ENCODE data around the gene TUG1. TPM values are rescaled to one million over a fixed set of nuclear protein-coding genes. Genes with fewer than 3 reads are reported as not detected.

TUG1 gene
- total RNA-seq: 100 to 1,000 TPM in 1 of 2 experiments, 10 to 100 TPM in 1; 94.7 to 100 TPM

DNA sequence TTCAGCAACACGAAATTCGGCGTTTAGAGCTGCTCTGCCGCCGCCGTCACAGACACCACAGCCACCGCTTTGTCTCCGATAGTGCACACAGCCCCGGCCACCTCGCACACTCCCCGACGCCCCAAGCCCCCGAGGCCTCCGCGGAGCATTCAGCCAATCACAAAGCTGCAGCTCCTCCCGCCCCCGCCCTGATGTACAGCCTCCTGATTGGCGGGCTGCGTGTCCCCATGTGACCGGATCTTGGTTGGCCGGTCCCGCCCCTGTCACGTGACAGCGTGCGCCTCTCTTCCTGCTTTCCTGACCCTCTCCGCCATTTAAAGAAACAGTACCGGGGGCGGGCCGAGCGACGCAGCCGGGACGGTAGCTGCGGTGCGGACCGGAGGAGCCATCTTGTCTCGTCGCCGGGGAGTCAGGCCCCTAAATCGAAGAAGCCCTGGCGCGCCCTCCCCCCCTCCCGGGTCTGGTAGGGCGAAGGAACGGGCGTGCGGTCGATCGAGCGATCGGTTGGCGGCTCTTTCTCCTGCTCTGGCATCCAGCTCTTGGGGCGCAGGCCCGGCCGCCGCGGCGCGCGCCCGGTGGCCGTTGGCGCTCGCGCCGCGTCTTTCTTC, at the start of gene TUG1:
TSS of gene TUG1 (plus strand) at position 342 of the 608 bp plus-strand sequence.
- Mint-ChIP-seq H3K4me1 (peaks cover 40% of the 10 kb centered on the region), H3K27me3 (no peaks in the 10 kb centered on the region), H3K4me3 (peak within 1 kb of the TSS; percentile 97), H3K27ac (peak within 1 kb of the TSS; percentile 99), H3K36me3 (peaks cover 76% of the 10 kb centered on the region), H3K9me3 (peaks cover 22% of the 10 kb centered on the region)
- peak; percentile 93 for ATAC-seq (ENCODE audit: low read depth)
- peak; percentile 95 for DNase-seq
- POLR2A ChIA-PET: interaction anchor here (0.6 to 4.6 kb wide), 22 partner anchors 10 to 378 kb away, joined by 3 to 62 read pairs (median 4); partner anchors contain the start of genes LIMK2, PATZ1, PIK3IP1 and RNF185

DNA sequence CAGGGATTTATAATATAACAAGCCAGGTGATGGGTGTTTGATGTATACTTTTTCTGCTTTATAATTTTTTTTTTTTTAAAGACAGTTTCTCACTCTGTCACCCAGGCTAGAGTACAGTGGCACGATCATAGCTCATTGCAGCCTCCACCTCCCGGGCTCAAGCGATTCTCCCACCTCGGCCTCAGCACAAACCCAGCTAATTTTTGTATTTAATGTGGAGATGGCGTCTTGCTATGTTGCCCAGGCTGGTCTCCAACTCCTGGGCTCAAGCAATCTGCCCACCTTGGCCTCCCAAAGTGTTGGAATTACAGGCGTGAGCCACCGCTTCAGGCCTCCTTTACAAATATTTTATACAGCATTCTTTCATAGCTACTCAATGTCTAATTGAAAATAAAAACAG, 49.1 kb upstream of the TUG1 start:
- H3K36me3 Mint-ChIP-seq: peaks cover 10% of the 10 kb centered on the region
- H3K4me1 Mint-ChIP-seq: peaks cover 13% of the 10 kb centered on the region
- no peaks in the 10 kb centered on the region for H3K27me3 Mint-ChIP-seq
- H3K4me3 Mint-ChIP-seq: no peak overlapping the region
- H3K27ac Mint-ChIP-seq: no peak overlapping the region
- ATAC-seq (ENCODE audit: low read depth) (no peak), DNase-seq (no peak)
- POLR2A ChIA-PET: interaction anchor here (0.7 to 1.0 kb wide), 3 partner anchors 173 to 354 kb away, joined by 3 to 4 read pairs (median 3); no protein-coding TSS in a partner anchor
- peaks cover 2% of the 10 kb centered on the region for H3K9me3 Mint-ChIP-seq

GRCh38 chr22:30920407-30920806, 48.7 kb upstream of the TUG1 start:
- Mint-ChIP-seq H3K9me3 (peaks cover 2% of the 10 kb centered on the region), H3K4me3 (peak overlapping the region; percentile 60), H3K36me3 (peaks cover 11% of the 10 kb centered on the region), H3K27ac (no peak overlapping the region), H3K4me1 (peaks cover 13% of the 10 kb centered on the region), H3K27me3 (no peaks in the 10 kb centered on the region)
- DNase-seq (peak; percentile 87), ATAC-seq (ENCODE audit: low read depth) (peak; percentile 62)
- POLR2A ChIA-PET: interaction anchor here (0.7 to 2.5 kb wide), 4 partner anchors 20 to 353 kb away, joined by 3 to 16 read pairs (median 4); no protein-coding TSS in a partner anchor

DNA sequence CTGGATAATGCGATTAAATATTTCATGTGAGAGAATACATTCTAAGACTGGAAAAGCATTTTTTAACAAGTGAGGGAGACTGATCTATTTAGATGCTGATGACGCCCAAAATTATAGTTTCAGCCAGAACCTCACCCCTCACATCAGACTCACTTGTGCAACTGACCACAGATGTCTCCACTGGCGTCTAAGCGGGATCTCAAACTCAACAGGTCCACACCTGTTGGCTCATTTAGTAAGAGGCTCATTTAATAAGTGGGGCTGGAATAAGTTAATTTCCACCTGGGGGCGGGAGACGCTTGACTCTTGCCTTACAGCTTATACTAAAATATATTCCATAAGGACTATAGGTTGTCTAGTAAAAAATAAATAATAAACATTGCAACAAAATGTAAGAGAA, 48.0 kb upstream of the TUG1 start:
- ATAC-seq (ENCODE audit: low read depth) (no peak), DNase-seq (no peak)
- H3K27me3 Mint-ChIP-seq: no peaks in the 10 kb centered on the region
- H3K9me3 Mint-ChIP-seq: peaks cover 2% of the 10 kb centered on the region
- H3K4me1 Mint-ChIP-seq: peaks cover 13% of the 10 kb centered on the region
- H3K27ac Mint-ChIP-seq: no peak overlapping the region
- H3K36me3 Mint-ChIP-seq: peaks cover 11% of the 10 kb centered on the region
- POLR2A ChIA-PET: interaction anchor here (0.7 to 2.5 kb wide), 7 partner anchors 19 to 286 kb away, joined by 3 to 16 read pairs (median 3); partner anchors contain the start of genes MORC2 and TUG1
- peak overlapping the region; percentile 80 for H3K4me3 Mint-ChIP-seq

- peak overlapping the region; percentile 80 for H3K4me3 Mint-ChIP-seq
- no peaks in the 10 kb centered on the region for H3K27me3 Mint-ChIP-seq
- POLR2A ChIA-PET: interaction anchor here (0.7 to 2.5 kb wide), 11 partner anchors 18 to 594 kb away, joined by 3 to 16 read pairs (median 5); partner anchors contain the start of genes MORC2, RNF185 and TUG1
- ATAC-seq (ENCODE audit: low read depth): peak; percentile 72
- H3K27ac Mint-ChIP-seq: peak overlapping the region; percentile 75
- H3K9me3 Mint-ChIP-seq: no peaks in the 10 kb centered on the region
- H3K36me3 Mint-ChIP-seq: peaks cover 13% of the 10 kb centered on the region
- peaks cover 13% of the 10 kb centered on the region for H3K4me1 Mint-ChIP-seq
- peak; percentile 85 for DNase-seq
Observed at GRCh38 chr22:30922151-30922611, 46.9 kb upstream of the TUG1 start.

DNA sequence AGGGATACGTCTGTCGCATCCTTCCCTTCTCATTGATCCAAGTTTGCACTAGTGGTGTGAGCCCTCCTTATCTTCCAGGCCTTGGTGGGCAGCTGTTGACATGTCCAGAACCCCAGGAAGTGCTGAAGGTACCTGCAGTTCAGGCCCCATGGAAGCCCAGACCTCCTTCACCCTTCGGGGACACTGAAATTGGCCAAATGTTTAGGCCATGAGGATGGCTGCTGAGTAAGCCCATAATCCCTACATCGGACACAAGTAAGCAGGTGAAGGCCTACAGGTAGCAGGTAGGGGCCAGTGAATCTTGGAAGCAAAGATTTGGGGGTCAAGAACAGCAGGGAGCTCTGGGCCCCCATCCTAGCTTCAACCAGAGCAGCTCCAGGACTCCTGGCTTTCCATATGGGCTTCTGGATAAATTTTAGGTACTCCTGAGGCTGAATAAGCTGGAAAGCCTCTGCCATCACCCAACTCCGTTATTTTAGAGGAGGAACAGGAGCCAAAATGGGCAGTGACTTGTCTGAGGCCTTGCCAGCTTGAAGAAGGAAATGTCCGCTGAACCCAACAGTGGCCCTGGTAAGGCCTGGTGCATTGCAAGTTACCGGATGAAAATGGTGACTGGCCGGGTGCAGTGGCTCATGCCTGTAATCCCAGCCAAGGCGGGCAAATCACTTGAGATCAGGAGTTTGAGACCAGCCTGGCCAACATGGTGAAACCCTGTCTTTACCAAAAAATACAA, 45.7 kb upstream of the TUG1 start:
- Mint-ChIP-seq H3K27me3 (no peaks in the 10 kb centered on the region), H3K9me3 (no peaks in the 10 kb centered on the region), H3K36me3 (peaks cover 15% of the 10 kb centered on the region), H3K4me3 (no peak overlapping the region), H3K27ac (no peak overlapping the region), H3K4me1 (peaks cover 13% of the 10 kb centered on the region)
- ATAC-seq (ENCODE audit: low read depth): no peak
- DNase-seq: no peak
- POLR2A ChIA-PET: interaction anchor here (1.5 to 2.5 kb wide), 6 partner anchors 17 to 236 kb away, joined by 4 to 16 read pairs (median 10); partner anchors contain the start of genes MORC2, RNF185 and TUG1

GRCh38 chr22:30925667-30926066, 43.4 kb upstream of the TUG1 start:
- ATAC-seq (ENCODE audit: low read depth): no peak
- H3K27me3 Mint-ChIP-seq: no peaks in the 10 kb centered on the region
- H3K27ac Mint-ChIP-seq: no peak overlapping the region
- H3K9me3 Mint-ChIP-seq: no peaks in the 10 kb centered on the region
- H3K4me3 Mint-ChIP-seq: no peak overlapping the region
- DNase-seq: no peak
- POLR2A ChIA-PET: no interaction called here
- peaks cover 15% of the 10 kb centered on the region for H3K36me3 Mint-ChIP-seq
- H3K4me1 Mint-ChIP-seq: peaks cover 10% of the 10 kb centered on the region

GRCh38 chr22:30926706-30927105, 42.4 kb upstream of the TUG1 start:
- Mint-ChIP-seq H3K27me3 (no peaks in the 10 kb centered on the region), H3K9me3 (no peaks in the 10 kb centered on the region), H3K4me1 (peaks cover 5% of the 10 kb centered on the region), H3K4me3 (no peak overlapping the region), H3K36me3 (peaks cover 22% of the 10 kb centered on the region), H3K27ac (no peak overlapping the region)
- DNase-seq: no peak
- POLR2A ChIA-PET: no interaction called here
- no peak for ATAC-seq (ENCODE audit: low read depth)

- Mint-ChIP-seq H3K4me3 (no peak overlapping the region), H3K27ac (no peak overlapping the region), H3K36me3 (peaks cover 24% of the 10 kb centered on the region), H3K9me3 (no peaks in the 10 kb centered on the region), H3K4me1 (no peaks in the 10 kb centered on the region), H3K27me3 (no peaks in the 10 kb centered on the region)
- POLR2A ChIA-PET: no interaction called here
- ATAC-seq (ENCODE audit: low read depth) (no peak), DNase-seq (no peak)
Observed at GRCh38 chr22:30927806-30928205, 41.3 kb upstream of the TUG1 start.

GRCh38 chr22:30928401-30928800, 40.7 kb upstream of the TUG1 start:
- ATAC-seq (ENCODE audit: low read depth) (no peak), DNase-seq (no peak)
- H3K4me3 Mint-ChIP-seq: no peak overlapping the region
- POLR2A ChIA-PET: no interaction called here
- no peaks in the 10 kb centered on the region for H3K4me1 Mint-ChIP-seq
- no peaks in the 10 kb centered on the region for H3K9me3 Mint-ChIP-seq
- no peaks in the 10 kb centered on the region for H3K27me3 Mint-ChIP-seq
- peaks cover 24% of the 10 kb centered on the region for H3K36me3 Mint-ChIP-seq
- H3K27ac Mint-ChIP-seq: no peak overlapping the region

GRCh38 chr22:30930228-30930627, 38.8 kb upstream of the TUG1 start:
- H3K4me1 Mint-ChIP-seq: no peaks in the 10 kb centered on the region
- H3K27ac Mint-ChIP-seq: no peak overlapping the region
- no peak for ATAC-seq (ENCODE audit: low read depth)
- H3K9me3 Mint-ChIP-seq: no peaks in the 10 kb centered on the region
- POLR2A ChIA-PET: no interaction called here
- H3K36me3 Mint-ChIP-seq: peaks cover 16% of the 10 kb centered on the region
- no peak for DNase-seq
- H3K4me3 Mint-ChIP-seq: no peak overlapping the region
- H3K27me3 Mint-ChIP-seq: no peaks in the 10 kb centered on the region

DNA sequence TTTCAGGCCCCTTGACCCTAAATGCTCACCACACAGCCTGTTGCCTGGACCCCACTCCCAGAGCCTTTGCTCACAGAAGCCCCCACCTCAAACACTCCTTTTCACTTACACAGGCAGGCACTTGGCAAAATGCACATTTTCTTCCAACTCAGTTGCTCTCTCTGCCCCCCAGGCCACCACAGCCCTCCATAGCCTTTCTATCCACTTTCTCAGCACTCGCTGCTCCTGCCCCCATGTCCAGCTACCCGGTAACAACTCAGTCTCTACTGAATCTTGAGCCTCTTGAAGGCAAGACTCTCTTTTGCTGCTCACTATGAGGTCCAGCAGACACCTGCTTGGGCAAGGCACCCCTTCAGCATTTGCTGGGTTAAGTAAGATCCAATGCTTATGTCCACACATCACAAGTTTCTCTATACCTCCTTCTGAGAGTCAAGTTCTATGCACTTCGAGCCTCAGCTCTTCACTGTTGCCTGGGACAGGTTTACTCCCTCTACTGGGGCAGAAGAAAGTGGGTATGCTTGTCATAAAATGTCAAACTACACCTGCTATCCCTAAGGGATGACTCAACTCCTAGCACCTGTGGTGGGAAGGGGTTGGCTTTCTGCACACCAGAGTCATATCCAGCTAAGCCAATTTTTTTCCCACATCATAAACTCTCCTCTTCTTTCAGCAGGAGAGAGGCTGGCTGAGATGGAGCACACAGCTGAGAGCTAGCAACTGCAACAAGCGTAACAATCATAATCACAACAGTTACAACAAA, 37.3 kb upstream of the TUG1 start:
- POLR2A ChIA-PET: interaction anchor here (0.6 kb wide), 1 partner anchor 37 kb away, joined by 4 read pairs; the partner anchor contains the start of gene MORC2
- no peak for DNase-seq
- H3K4me3 Mint-ChIP-seq: no peak overlapping the region
- H3K36me3 Mint-ChIP-seq: peaks cover 19% of the 10 kb centered on the region
- no peaks in the 10 kb centered on the region for H3K27me3 Mint-ChIP-seq
- no peaks in the 10 kb centered on the region for H3K9me3 Mint-ChIP-seq
- no peak for ATAC-seq (ENCODE audit: low read depth)
- H3K27ac Mint-ChIP-seq: peak overlapping the region; percentile 6
- peaks cover 1% of the 10 kb centered on the region for H3K4me1 Mint-ChIP-seq

DNA sequence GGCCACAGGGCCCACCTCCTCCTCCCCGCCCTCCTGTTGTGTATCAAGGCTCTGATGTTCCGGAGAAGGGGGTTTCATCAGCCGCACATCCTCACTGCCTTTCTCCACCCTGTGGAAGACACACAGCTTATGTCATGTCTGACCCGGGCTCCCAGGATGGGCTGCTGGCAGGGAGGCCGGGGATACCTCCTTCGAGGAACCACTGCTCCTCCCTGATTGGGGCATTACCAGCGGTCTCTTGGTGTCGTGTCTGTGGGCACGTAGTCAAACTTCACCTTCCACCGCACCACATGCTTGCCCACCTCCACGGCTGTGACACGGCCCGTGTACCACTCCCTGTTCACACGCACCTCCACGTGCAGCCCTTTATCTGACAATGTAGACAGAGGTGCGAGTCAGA, 36.4 kb upstream of the TUG1 start:
- ATAC-seq (ENCODE audit: low read depth) (no peak), DNase-seq (no peak)
- Mint-ChIP-seq H3K27ac (no peak overlapping the region), H3K9me3 (no peaks in the 10 kb centered on the region), H3K27me3 (no peaks in the 10 kb centered on the region), H3K4me3 (no peak overlapping the region), H3K36me3 (peaks cover 17% of the 10 kb centered on the region), H3K4me1 (peaks cover 1% of the 10 kb centered on the region)
- POLR2A ChIA-PET: interaction anchor here (0.6 kb wide), 1 partner anchor 36 kb away, joined by 4 read pairs; the partner anchor contains the start of gene MORC2

Data from activated naive CD8-positive, alpha-beta T cell treated with anti-CD3 and anti-CD28 coated beads, Interleukin-2, amount 10 ng/mL, durations not matched to agents 7 days and 5 days (primary cell).